GM08714 (cell line): ENCODE results near the gene CPB1.
"Not testable (repeated sequence)": the region's sequence is repeated elsewhere in the genome, so short reads cannot be mapped to it uniquely, and the experiment has no call there.

Experiments used
- H3K4me3 ChIP-seq: fragments of 200-500 bp; sonication (Bioruptor generic); 2 replicates; pipeline ENCODE4 v1.5.1; 2014; ENCODE audit warnings: mild to moderate bottlenecking, low read length, inconsistent platforms
- ZNF274 ChIP-seq: IDR thresholded peaks from 2 replicates; pipeline ENCODE4 v1.6.1; 2012; ENCODE audit warnings: mild to moderate bottlenecking, low read depth, low read length

The CPB1 gene

DNA sequence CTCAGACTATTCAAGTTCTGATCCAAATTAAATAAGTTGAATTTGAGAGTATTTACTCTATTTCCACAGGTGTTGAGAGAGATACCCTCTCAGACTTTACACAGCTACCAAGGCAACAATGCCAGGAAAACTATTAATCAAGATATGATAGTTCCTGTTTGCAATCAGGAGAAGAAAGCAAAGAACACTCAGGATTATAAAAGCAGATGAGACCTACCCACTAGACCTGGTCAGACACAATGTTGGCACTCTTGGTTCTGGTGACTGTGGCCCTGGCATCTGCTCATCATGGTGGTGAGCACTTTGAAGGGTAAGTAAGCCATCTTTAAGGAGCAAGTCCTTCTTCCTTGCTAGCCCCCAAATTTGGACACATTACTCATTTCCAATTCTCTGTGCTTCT, at the start of gene CPB1:
Gene CPB1 (plus strand): TSS at position 227 of the 400 bp plus-strand sequence. CDS start 13 bp downstream, at position 240.
- H3K4me3 ChIP-seq = no peak within 1 kb of the TSS
- no peak for TF ChIP-seq ZNF274

DNA sequence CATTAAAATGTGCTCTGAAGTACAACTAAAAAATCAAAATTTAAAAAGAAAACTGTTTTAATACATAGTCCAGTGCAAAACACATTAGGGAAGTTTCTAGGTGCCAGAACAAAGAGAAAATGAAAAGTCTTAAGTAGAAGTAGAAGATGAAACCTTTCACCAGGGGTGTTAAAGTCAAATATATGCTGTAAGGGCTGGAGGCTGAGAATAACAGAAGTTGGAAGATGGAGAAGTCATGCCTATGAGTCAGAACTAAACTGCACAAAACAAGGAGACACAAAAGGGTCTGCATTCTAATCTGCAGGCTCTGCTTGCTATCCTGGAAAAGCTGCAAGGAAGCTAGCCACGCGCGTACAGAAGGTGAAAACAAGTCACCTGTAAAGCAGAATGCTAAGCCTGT, 48.7 kb upstream of the CPB1 start:
- no peak overlapping the region for H3K4me3 ChIP-seq
- no peak for TF ChIP-seq ZNF274

DNA sequence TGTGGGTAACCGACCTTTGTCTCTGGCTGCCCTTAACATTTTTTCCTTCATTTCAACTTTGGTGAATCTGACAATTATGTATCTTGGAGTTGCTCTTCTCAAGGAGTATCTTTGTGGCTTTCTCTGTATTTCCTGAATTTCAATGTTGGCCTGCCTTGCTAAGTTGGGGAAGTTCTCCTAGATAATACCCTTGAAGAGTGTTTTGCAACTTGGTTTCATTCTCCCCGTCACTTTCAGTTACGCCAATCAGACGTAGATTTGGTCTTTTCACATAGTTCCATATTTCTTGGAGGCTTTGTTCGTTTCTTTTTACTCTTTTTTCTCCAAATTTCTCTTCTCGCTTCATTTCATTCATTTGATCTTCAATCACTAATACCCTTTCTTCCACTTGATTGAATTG, 42.6 kb upstream of the CPB1 start:
- H3K4me3 ChIP-seq = not testable (repeated sequence)

DNA sequence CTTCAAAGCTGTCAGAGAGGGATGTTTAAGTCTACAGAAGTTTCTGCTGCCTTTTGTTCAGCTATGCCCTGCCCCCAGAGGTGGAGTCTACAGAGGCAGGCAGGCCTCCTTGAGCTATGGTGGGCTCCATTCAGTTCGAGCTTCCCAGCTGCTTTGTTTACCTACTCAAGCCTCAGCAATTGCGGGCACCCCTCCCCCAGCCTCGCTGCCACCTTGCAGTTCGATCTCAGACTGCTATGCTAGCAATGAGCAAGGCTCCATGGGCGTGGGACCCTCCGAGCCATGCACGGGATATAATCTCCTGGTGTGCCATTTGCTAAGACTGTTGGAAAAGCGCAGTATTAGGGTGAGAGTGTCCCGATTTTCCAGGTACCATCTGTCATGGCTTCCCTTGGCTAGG, 41.5 kb upstream of the CPB1 start:
- H3K4me3 ChIP-seq = not testable (repeated sequence)

DNA sequence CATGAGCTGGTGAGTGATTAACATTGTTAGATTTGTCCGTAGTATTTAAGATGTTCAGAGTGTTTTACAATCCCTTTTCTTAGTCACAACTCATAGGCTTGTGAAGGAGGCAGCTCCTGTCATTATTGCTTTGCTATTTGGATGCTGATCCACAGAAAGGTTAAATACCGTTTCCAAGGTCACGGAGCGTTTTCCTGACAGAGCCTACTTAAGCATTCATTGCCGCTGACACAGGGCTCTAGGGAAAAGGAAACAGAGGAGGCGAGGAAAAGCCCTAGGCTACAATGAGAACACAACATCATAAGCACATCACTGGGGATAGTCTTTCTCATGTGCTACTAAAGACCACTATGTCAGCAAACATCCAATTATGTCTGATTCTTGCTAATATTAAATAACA, 38.5 kb upstream of the CPB1 start:
- no peak overlapping the region for H3K4me3 ChIP-seq
- TF ChIP-seq ZNF274 = no peak

DNA sequence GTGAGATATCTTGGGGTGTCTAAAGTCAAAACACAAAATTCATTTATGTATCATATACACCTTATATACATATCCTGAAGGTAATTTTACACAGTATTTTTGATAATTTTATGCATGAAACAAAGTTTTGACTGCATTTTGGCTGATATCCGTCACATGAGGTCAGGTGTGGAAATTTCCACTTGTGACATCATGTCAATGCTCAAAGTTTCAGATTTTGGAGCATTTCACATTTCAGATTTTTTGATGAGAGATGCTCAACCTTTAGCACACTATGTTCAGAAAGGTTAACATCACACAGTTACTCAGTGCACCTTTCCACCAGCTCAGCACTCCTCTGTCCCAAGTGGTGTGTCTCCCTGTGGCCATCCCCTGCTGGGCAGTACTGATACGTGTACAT, 37.7 kb upstream of the CPB1 start:
- TF ChIP-seq ZNF274 = no peak

DNA sequence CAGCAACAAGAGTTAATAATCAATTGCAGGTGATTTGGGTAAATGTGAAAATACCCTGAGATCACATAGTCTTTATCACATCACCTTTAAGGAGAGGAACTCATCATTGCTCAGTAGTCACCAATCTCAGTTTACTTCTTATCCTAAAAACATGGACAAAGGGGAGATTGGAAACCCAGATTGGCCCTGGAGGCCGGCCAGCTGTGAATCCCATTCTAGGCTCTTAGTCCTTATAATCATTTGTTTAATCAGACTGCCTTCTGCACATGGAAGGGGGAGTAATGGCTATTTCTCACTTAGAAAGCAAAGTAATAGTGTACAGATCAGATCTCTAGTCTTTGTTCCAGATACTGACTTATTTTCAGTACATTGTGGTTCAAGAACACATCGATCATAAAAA, 37.2 kb upstream of the CPB1 start:
- no peak overlapping the region for H3K4me3 ChIP-seq
- no peak for TF ChIP-seq ZNF274

More for the DNA sequence above, 37.7 kb upstream of the CPB1 start:
- H3K4me3 ChIP-seq = no peak overlapping the region

DNA sequence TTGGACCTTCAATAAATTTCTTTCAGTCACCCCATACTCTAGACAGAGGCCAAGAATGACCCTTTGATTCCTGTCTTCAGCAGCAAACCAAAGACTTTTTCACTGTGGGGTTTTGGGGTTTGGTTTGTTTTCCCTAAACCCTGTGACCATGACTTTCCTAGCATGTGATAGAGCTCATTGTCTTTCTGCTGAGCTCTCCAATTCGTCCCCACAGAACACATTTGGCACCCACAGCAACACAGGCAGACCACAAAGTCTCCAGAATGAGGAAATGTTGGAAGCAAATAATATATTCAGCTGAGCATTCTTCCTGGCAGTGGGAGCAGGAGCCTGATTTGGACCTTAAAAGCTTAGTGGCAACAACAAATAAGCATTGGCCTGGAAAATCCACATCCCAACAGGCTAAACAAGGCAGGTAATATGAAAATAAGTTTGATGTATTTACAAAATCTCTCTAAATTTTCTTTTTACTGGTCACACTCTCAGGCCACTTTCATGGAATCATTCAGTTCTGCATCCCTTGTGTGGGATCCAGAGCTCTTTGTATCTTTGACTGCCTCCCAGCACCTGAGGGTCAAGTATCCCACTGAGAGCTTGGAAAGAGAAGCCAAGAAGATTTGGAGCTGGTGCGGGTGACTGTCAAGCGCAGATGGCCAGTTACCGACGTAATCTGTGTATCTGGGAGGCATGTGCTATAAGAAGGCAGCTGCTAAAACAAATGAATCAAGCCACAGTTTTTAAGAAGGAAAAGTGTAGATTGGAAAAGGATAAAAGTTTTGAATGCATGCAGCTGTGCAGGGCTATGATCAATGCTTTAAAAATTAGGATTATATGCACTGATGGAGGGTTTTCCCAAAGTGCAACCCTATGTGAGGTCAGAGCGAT, 36.5 kb upstream of the CPB1 start:
- no peak overlapping the region for H3K4me3 ChIP-seq
- no peak for TF ChIP-seq ZNF274

DNA sequence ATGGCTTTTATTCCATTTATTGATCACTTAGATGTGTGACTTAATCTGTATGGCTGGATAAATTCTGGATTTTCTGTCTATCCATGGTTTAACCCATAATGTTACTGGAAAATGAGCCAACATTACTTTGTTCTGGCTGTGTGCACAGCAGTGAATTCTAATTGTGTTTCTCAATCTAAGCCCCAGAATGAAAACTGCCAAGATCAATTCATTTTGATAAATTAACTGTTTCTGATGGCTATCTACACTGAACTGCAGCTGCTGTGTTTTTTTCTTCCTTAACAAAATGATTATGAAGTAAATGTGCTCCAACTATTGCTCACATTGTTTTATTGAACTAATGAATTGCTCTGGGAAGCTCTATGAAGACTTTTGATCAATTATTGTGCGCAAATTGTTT, 35.7 kb upstream of the CPB1 start:
- no peak for TF ChIP-seq ZNF274
- no peak overlapping the region for H3K4me3 ChIP-seq

DNA sequence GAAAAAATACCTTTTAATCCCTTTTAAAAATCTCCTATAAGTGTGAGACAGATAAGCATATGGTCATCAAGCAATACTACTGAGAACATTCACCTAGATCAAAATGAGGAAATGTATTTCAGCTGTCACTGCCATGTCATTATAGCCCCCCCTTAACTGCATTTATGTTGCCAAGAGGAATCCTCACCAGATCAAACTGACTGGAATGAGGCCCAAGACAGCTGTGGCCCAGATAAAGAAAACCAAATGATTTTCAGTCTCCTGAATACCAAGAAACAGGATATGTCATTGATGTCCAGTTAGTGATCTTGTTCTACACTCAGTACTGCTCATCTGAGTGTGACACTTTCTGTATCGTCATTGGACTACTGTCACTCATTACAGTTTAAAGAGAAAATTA, 35.1 kb upstream of the CPB1 start:
- TF ChIP-seq ZNF274 = no peak

DNA sequence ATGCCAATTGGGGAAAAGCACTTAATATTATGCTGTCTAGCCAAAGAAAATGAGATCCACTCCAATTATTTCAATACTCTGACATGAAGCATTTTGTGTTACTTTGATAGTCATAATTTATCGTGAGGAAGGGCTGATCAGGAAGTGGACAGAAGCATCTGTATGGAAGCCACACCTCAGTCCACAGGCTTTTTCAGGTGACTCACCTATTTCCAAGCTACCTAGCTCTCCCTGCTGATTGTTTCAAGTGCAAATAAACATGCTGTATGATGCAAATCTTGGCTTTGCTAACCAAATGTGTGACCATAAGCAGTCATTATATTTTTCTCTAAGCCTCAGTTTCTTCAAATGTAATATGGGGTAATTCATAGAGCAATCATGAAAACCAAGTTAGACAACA, 30.8 kb upstream of the CPB1 start:
- no peak overlapping the region for H3K4me3 ChIP-seq
- TF ChIP-seq ZNF274 = no peak

More for the DNA sequence above, 35.1 kb upstream of the CPB1 start:
- no peak overlapping the region for H3K4me3 ChIP-seq

DNA sequence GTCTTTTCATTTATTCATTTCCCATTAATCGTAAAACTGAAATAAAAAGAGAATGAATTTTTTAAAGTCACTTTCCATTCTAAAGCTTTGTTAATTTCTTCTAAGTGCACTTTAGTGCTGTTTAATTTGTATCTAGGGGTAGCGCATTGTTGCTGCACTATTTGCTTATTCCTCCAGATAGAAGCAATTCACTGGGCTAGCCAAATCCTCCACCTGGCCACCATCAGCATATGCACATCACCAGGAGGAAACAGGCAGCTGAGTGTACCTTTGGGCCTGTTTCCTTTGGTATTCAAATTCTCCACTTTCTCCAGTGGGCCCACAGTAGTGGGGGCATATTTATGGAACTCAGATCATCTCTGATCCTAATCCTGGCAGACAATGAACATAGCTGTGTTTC, 29.8 kb upstream of the CPB1 start:
- no peak overlapping the region for H3K4me3 ChIP-seq
- TF ChIP-seq ZNF274 = no peak

DNA sequence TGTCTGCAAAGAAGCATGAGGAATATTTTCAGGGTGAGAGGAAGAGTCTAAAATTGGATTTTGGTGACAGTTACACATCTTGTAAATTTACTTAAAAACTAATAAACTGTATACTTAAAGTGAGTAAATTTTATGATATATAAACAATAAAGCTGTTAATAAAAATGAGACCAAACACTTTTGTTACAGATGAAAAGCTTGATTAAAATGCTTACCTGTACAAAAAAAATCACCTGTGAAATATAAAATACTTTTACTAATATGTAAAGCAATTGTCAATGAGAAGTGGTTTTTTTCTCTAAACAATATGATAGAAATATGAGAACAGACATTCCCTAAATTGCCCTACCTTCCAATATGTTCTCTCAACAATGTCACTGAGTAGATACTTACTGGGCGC, 27.2 kb upstream of the CPB1 start:
- no peak for TF ChIP-seq ZNF274
- no peak overlapping the region for H3K4me3 ChIP-seq

DNA sequence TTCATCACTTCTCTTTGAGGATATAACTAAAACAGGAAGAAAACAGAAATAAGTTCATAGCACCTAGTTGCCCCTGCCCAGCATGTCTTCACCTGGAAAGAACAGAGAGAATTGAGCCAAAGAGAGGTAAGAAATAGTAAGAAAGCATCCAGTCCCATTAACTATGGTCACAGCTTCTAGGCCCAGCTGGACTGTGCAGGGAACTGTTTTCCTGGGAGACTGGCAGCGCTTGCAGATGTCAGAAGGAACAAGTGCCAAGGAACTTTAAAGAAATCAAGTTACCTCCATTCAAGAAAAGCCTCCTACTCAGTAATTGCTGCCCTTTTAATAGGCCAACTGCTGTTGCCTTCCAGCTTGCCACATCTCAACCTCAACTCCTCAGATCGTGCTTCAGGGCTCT, 17.8 kb upstream of the CPB1 start:
- no peak for TF ChIP-seq ZNF274
- no peak overlapping the region for H3K4me3 ChIP-seq

DNA sequence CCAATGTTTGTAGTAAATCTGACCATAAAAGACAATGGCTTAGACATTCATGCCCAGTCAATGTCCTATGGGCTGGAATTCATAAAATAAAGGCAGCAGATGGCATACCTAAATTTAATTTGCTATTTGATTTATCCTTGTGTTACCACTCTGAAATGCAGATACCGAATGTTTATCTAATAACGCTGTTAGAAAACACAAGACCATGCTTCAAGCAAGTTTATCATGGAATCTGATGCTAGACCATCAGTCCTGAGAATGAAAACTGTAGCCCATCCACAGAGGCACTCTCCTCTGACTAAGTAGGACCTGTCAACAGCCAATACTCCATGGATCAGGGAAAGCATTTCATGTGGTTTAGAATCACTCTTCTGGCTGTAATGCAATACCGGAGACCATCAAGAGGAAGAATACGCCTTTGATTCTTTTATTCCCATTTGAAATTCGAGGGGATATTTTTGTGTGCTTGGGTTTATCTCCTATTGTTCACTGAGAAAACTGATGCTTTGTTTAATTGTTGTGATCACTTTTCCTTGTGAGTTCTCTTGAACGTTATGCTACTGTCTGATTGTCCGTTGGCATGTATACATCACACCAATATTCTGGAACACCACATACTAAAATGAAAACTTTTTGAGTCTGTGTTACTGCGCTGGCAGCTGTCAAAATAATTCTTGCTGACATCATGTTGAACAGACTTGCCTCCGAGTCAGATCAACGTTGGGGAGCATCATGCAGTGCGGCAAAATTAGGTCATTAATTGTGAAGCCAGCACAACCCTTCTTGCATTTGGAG, 12.1 kb upstream of the CPB1 start:
- no peak overlapping the region for H3K4me3 ChIP-seq
- no peak for TF ChIP-seq ZNF274

DNA sequence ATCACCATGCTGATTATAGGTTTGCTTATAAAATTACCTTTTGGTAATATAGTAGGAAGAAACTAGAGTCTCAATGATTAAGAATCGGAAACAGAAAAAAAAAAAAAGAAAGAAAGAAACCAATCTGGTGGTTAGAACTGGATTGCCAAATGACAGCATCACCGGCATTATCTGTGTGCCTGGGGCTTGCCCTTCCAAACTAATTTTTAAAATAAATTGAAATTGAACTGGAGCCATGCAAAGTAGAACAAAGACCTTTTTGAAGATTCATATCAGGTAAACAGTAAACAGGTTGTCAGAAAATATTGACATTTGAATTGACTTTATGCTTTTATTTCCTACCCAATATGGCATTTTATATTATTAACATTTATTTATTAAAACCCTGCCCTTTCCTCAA, 11.2 kb upstream of the CPB1 start:
- no peak overlapping the region for H3K4me3 ChIP-seq
- TF ChIP-seq ZNF274 = no peak
